Panc1 (cell line): Measurements from ENCODE around the gene CEBPA. TPM values are rescaled to one million over a fixed set of nuclear protein-coding genes. Genes with fewer than 3 reads are reported as not detected.

Experiments
- ATAC-seq: fragments of 200-7000 bp; cut with Tn5 transposase; 2 replicates; pipeline ENCODE4 v1.9.1; 2020; ENCODE audit warnings: mild to moderate bottlenecking, moderate library complexity
- BruUV-seq: library from RNA; stranded (reverse); fragments of 400-500 nt; replicated peaks from 2 replicates; lab custom pipeline; 2021; lab: Mats Ljungman, UMichigan
- CTCF ChIA-PET: fragments of 300-600 bp; sonication (Branson Sonifier 250); formaldehyde crosslinking; loops from one replicate; lab custom pipeline; 2022; ENCODE audit warnings: antibody characterized with exemption; lab: Charles Lee
- POLR2A ChIA-PET: fragments of 300-600 bp; sonication (Branson Sonifier 250); formaldehyde crosslinking; loops from one replicate; lab custom pipeline; 2022; ENCODE audit warnings: antibody characterized with exemption; lab: Charles Lee
- DNase-seq: peaks from one replicate; pipeline ENCODE4 v3.0.0-alpha.2; 2010; ENCODE audit warnings: low read depth, low spot score
- H3K27ac ChIP-seq: 2 replicates; pipeline ENCODE4 v1.5.1; 2011; ENCODE audit warnings: mild to moderate bottlenecking, low read length, inconsistent platforms
- H3K27me3 ChIP-seq: fragments of 200-500 bp; sonication (Bioruptor generic); 2 replicates; pipeline ENCODE4 v1.6.0; 2014; ENCODE audit warnings: low read length, inconsistent platforms; ENCODE audit not compliant: control insufficient read depth, insufficient read depth
- H3K36me3 ChIP-seq: fragments of 200-500 bp; sonication (Bioruptor generic); 2 replicates; pipeline ENCODE4 v1.5.1; 2014; ENCODE audit warnings: inconsistent platforms, mild to moderate bottlenecking, low read length, moderate library complexity; ENCODE audit not compliant: control insufficient read depth, insufficient read depth
- H3K4me1 ChIP-seq: 2 replicates; pipeline ENCODE4 v1.5.1; 2011; ENCODE audit warnings: inconsistent platforms, mild to moderate bottlenecking, low read length, moderate library complexity; ENCODE audit not compliant: control insufficient read depth, insufficient read depth
- H3K4me3 ChIP-seq, 2 experiments: 2 replicates each; pipeline ENCODE4 v1.5.1; 2011 to 2012; ENCODE audit warnings: low read depth in 2 of 2, low read length in 2 of 2, mild to moderate bottlenecking in 2 of 2, inconsistent platforms in 1 of 2, moderate library complexity in 1 of 2
- H3K9me3 ChIP-seq: fragments of 200-500 bp; sonication (Bioruptor generic); 2 replicates; pipeline ENCODE4 v1.5.1; 2014; ENCODE audit warnings: low read depth, mild to moderate bottlenecking, inconsistent platforms, low read length, moderate library complexity; ENCODE audit not compliant: control insufficient read depth, insufficient read depth
- POLR2AphosphoS5 ChIP-seq: IDR thresholded peaks from 2 replicates; pipeline ENCODE4 v1.6.1; 2012; ENCODE audit warnings: mild to moderate bottlenecking, low read depth, low read length, moderate library complexity
- REST ChIP-seq, 2 experiments: IDR thresholded peaks; 2 replicates each; pipeline ENCODE4 v1.6.1; 2011 to 2012; ENCODE audit warnings: low read depth in 2 of 2, control low read depth in 1 of 2, low read length in 1 of 2, mild to moderate bottlenecking in 1 of 2, moderate library complexity in 1 of 2; ENCODE audit not compliant: insufficient read depth in 1 of 2
- SIN3A ChIP-seq: IDR thresholded peaks from 2 replicates; pipeline ENCODE4 v1.6.1; 2012; ENCODE audit warnings: low read depth, mild to moderate bottlenecking, low read length, moderate library complexity, borderline replicate concordance; ENCODE audit not compliant: insufficient read depth
- TCF7L2 ChIP-seq: IDR thresholded peaks from 2 replicates; pipeline ENCODE4 v1.6.1; 2011; ENCODE audit warnings: mild to moderate bottlenecking, low read depth, low read length, inconsistent platforms
- in situ Hi-C: cut with HindIII; loops from 2 replicates; pipeline ENCODE4 v1.10.0; 2016; ENCODE audit warnings: low sequenced_read_pairs, low pct_unique_long_range_greater_than_20kb
- intact Hi-C: fragments of 100-400 bp; cut with micrococcal nuclease; formaldehyde crosslinking; loops from one replicate; pipeline ENCODE4 v1.10.0; 2022; ENCODE audit not compliant: unreplicated experiment
- total RNA-seq: library from RNA; stranded (reverse); gene quantifications from one replicate; pipeline ENCODE4 v1.2.1, GENCODE V29; 2021; ENCODE audit not compliant: unreplicated experiment
- TF ChIP-seq, protein P1 (sequence below): fragments of 450-650 bp; IDR thresholded peaks from 2 replicates; pipeline ENCODE4 v1.5.1; 2017; ENCODE audit warnings: mild to moderate bottlenecking

CEBPA gene
- total RNA-seq, 1 experiment from 2014 or later = 1.6 TPM

GRCh38 chr19:33289261-33289660 is 13.1 kb downstream of the CEBPA start:
- no peak for DNase-seq
- Histone ChIP-seq H3K4me1 (peaks cover 20% of the 10 kb centered on the region), H3K27me3 (0 out of 2 replicates have a peak, but pooled peaks cover 2% of the 10 kb centered on the region), H3K27ac (no peak overlapping the region), H3K9me3 (peaks cover 15% of the 10 kb centered on the region; the same call in 1 of the 2 replicates), H3K4me3 (no peak overlapping the region), H3K36me3 (no peaks in the 10 kb centered on the region)
- no peak for TF ChIP-seq SIN3A
- TF ChIP-seq, protein P1, sequence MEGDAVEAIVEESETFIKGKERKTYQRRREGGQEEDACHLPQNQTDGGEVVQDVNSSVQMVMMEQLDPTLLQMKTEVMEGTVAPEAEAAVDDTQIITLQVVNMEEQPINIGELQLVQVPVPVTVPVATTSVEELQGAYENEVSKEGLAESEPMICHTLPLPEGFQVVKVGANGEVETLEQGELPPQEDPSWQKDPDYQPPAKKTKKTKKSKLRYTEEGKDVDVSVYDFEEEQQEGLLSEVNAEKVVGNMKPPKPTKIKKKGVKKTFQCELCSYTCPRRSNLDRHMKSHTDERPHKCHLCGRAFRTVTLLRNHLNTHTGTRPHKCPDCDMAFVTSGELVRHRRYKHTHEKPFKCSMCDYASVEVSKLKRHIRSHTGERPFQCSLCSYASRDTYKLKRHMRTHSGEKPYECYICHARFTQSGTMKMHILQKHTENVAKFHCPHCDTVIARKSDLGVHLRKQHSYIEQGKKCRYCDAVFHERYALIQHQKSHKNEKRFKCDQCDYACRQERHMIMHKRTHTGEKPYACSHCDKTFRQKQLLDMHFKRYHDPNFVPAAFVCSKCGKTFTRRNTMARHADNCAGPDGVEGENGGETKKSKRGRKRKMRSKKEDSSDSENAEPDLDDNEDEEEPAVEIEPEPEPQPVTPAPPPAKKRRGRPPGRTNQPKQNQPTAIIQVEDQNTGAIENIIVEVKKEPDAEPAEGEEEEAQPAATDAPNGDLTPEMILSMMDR = no peak
- TF ChIP-seq TCF7L2 = no peak
- TF ChIP-seq REST (IDR thresholded peaks at IDR 0.05; ENCODE audit: insufficient read depth in 1 of 2, low read depth in 2 of 2, low read length in 1 of 2) = no peak
- no peak for TF ChIP-seq POLR2AphosphoS5
- intact Hi-C loops (no loop called here), in situ Hi-C loops (no loop called here)
- BruUV-seq = no TSS peak
- POLR2A ChIA-PET = no interaction called here
- ATAC-seq = no peak
- CTCF ChIA-PET = no interaction called here

GRCh38 chr19:33288666-33289065 is 13.7 kb downstream of the CEBPA start:
- Histone ChIP-seq H3K27me3 (0 out of 2 replicates have a peak, but pooled peaks cover 2% of the 10 kb centered on the region), H3K9me3 (peaks cover 15% of the 10 kb centered on the region; the same call in 1 of the 2 replicates), H3K36me3 (no peaks in the 10 kb centered on the region), H3K4me1 (peaks cover 17% of the 10 kb centered on the region), H3K4me3 (no peak overlapping the region), H3K27ac (no peak overlapping the region)
- in situ Hi-C loops (no loop called here), intact Hi-C loops (no loop called here)
- BruUV-seq = no TSS peak
- ChIA-PET POLR2A (no interaction called here), CTCF (no interaction called here)
- TF ChIP-seq TCF7L2 (no peak), POLR2AphosphoS5 (no peak), SIN3A (no peak), REST (IDR thresholded peaks at IDR 0.05; ENCODE audit: insufficient read depth in 1 of 2, low read depth in 2 of 2, low read length in 1 of 2) (no peak)
- TF ChIP-seq, protein P1 = no peak
- no peak for ATAC-seq
- DNase-seq = no peak
